ENCODE results near the gene CRELD2.

Gene CRELD2

GRCh38 chr22:49959782-49960158, 41.3 kb downstream of the CRELD2 start:
- no peak for DNase-seq

- DNase-seq, result peak; percentile 87
Observed at GRCh38 chr22:49960159-49961004, 41.9 kb downstream of the CRELD2 start, which contains the start of gene PIM3. Gene PIM3, plus strand, starts transcription at chr22:49960772. Its CDS starts 176 bp downstream, at chr22:49960948.

GRCh38 chr22:49961005-49961600, 42.7 kb downstream of the CRELD2 start:
- DNase-seq, result no peak

GRCh38 chr22:49961601-49962011, 43.2 kb downstream of the CRELD2 start:
- DNase-seq, result no peak

DNA sequence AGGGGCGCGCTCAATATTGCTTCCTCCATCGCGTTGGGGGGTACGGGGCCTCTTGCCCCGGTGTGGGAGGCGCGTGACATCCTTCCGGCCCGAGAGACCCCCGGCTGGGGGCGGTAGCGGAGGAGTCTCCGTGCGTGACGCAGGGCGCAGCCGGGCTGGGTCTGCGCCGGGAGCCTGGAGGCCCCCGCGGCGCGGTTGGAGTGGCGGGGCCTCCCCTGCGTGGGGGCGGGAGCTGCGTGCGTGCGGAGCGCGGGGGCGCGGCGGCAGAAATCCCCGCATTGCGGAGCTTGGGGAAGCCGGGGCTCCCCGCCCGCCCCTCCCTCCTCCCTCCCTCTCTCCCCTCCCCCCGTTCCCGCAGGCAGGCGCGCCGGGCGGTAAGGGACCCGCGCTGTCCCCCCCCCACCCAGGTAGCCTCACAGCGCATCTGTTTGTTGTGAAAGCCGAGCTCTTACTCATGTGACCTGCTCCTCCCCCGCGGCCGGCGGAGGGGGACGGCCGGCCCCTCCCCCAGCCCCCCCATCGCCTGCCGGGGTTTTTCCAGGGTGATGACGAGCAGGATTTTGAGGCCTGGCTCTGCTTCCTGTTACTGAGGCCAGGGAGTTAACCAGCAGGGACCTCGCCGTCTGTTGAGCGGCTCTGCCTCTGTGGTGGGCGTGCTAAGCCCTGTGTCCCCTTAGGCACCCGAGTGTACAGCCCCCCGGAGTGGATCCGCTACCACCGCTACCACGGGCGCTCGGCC, 43.7 kb downstream of the CRELD2 start:
- DNase-seq, result peak; percentile 61

GRCh38 chr22:49962751-49963646, 44.6 kb downstream of the CRELD2 start:
- no peak for DNase-seq

- no peak for DNase-seq
Observed at GRCh38 chr22:49963647-49964026, 45.2 kb downstream of the CRELD2 start.

DNA sequence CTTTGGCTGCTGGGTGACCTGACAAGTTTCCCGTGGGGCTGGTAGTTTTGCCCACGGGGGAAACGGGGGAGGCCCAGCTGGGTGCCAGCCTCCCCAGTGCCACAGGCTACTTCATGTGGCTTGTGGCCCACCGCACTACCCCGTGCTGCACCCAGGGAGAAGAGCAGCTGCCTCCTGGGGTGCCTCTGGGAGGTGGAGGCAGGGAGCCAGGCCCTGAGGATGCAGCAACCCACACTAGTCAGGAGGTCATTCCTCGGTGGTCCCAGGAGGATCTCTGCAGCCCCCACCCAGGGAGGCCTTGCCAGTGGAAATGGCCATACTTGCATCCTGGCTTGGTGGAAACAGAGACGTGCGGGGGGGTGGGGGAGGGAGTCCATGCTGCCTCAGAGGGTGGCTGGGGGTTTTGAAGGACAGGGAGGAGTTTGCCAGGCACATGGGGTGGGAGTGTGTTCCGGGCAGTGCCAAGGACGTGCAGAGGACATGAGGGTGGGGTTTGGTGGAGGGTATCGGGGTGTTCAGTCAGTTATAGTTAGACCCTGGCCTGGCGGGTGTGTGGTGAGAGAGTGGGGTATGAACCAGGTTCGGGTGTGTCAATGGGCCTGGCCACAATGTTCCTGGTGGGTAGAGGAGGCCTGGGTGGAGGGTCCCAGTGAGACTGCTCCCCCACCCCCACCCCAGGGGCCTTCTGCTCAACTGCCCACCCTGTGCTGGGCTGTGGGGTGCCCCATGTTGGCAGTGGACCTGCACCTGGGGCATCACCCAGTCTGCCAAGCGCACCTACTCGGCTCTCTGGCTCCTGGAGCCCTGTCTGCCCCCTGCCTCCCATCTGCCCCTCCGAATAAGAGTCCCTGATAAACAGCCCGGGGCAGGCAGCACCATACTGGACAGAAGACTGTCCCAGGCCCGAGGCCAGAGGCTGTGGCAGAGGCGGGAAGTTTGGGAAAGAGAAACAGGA, 46.0 kb downstream of the CRELD2 start:
- no peak for DNase-seq

DNA sequence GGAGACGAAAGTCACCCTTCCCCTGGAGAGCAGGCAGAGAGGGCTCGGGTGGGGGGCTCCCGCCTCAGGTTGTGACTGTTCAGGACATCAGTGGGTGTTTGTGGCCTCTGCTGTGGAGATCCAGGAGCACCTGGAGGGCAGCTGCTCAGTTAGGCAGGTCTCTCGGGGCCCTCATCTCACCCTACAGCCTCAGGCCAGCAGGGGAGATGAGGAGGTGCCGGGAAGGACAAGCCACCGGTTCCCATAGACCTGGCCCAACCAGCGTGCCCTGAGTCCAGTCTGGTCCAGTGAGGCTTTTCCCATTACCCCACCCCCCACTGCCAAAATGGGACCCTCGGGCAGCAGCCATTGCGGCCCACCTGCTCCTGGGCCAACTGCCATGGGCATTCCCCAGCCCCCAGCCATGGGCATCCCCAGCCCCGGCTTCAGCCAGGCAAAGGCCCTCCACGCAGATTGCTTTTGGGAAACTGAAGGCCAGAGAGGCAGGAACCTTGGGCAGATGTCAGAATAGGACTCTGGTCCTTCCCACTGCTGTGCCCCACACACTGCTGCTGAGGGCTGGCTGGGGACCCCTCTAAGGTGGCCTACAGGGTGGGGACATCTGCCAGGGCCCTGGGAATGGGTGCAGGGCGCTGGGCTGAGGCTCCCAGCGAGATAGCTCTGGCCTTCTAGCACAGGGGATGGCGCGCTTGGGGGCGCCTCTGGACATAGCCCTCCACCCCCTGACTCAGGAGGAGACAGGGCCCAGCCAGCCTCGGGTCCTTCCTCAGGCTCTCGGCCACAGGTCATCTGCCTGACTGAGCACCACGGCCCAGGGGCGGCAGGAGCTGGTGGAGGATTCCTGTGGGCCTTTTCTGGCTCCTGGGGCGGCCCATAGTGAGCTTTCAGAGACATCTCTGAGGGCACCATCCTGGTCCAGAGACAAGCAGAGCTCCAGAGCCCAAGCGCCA, 46.9 kb downstream of the CRELD2 start:
- no peak for DNase-seq

DNA sequence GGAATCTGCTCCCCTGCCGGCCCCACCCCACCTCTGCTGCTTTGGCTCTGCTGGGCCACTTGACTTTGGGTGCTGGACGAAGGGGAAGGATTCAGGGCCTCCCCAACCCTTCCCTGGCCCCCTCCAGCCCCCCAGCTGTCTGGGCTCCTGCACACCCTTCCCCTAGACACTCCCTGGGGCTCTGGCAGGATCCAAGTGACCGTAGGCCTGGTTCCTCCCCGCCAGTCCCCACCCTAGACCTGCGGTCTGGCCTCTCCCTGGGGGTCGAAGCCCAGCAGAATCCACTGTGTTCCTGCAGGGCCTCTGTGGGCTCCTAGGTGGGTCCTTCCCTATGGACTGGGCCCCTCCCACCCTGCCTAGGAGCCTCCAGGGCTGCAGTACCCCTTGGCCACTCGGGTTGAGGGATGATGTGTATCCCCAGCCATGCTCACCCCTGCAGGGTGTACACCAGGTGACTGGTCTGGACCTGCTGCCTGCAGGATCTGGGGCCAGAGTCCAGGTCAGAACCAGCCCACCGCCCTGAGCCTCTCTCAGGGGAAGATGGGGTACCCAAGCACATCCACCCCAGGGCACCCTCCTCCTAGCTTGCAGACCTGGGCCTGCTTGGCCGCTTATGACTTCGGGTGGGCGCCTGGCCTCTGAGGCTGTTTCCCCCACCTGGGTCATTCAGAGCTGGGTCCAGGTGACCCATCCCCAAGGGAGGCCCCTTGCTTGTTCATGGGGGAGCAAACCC, 47.8 kb downstream of the CRELD2 start:
- DNase-seq, result no peak

DNA sequence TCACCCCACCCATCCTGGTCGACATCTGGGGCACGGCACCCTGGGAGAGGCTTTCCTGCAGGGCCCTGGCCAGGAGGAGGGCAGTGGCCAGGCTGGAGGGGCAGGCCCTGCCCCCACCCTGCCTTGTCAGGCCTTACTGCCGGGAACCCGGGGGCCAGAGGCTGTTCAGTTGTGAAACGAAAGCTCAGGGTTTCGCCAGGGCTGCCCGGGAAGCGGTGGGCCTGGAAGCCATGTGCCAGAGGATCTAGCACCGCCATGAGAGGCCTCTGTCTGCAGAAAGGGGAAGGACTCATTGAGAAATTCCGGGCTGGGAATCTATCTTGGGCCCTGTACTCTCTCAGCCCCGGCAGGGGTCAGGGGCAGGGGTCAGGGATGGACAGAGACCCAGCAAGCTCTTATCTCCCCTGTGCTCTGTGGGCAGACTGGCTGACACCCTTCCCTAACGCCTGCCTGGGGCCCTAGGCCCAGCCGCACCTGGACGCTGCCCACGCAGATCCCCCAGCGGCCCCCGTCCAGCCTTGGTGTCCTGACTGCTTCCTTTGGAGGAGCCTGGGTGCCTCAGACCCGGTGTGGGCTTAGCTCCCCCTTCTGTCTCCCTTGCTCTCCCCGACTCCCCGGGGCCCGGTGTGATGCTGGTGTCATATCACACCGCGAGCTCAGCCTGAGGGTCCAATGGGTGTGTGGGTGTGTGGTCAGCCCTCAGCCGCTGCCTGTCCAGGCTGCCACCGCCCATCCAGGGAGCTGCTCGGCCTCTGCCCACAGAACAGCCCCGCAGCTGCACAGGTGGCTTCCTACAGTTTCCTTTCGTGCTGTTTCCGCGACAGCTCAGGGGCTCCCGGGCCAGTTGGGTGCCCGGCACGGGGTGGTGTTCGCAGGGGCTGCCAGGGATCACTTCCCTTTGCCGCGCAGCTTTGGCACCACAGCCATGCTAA, 48.6 kb downstream of the CRELD2 start:
- no peak for DNase-seq

- DNase-seq, result no peak
Observed at GRCh38 chr22:49967706-49968208, 49.3 kb downstream of the CRELD2 start.

GRCh38 chr22:49968313-49968830, 49.9 kb downstream of the CRELD2 start:
- DNase-seq, result no peak

DNA sequence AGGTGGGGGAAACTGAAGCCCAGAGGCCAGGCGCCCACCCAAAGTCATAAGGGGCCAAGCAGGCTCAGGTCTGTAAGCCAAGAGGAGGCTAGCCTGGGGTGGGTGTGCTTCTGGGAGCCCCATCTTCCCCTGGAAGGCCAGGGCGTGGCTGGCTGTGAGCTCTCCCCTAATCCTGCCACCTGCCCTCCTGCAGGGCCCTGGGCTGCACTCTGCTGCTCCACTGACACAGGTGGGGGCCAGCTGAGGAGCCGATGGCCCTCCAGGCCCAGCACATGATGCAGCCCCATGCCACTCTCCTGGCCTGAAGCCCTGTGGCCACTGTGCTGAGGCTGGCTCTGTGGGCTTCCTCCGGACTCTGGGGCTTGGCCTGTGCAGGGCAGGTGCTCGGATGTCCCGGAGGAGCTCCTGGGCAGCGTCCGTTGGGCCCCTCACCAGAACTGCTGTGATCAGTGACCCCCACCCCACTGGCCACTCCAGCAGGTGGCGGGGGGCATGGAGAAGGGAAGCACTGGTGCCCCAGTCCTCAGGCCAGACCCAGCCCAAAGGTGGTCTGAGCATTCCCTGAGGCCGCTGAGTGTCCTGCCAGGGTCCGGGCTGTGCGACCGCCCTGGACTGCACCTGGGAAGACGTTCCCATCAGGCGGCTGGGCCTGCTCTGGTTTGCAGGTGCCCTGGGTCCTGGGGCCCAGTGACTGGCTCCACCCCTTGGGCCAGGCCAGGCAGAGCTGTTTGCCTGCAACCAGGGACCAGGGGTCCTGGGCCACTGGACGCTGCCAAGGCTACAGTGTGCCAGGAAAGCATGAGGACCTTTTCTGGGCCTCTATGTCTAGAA, 50.6 kb downstream of the CRELD2 start:
- DNase-seq, result no peak

- DNase-seq, result no peak
Observed at GRCh38 chr22:49969751-49970527, 51.5 kb downstream of the CRELD2 start.
